Thyroid gland (tissue), 4 donors: ENCODE results near the gene LRRC37A2.
"Not testable (repeated sequence)": the region's sequence is repeated elsewhere in the genome, so short reads cannot be mapped to it uniquely, and the experiment has no call there.

Experiments
- CTCF ChIP-seq, 6 experiments: fragments of 200-600 bp in 3 of 6; fragments of 450-650 bp in 3 of 6; sonication (generic) in 3 of 6; IDR thresholded peaks; one replicate each; pipeline ENCODE4 v1.5.1; 2016 to 2019; ENCODE audit warnings: antibody characterized with exemption in 6 of 6, mild to moderate bottlenecking in 2 of 6, inconsistent platforms in 1 of 6, moderate library complexity in 1 of 6
- POLR2A ChIP-seq, 2 donors: fragments of 450-650 bp; IDR thresholded peaks; one replicate each; pipeline ENCODE4 v1.6.1; 2017; ENCODE audit warnings: antibody characterized with exemption in 2 of 2, mild to moderate bottlenecking in 2 of 2, moderate library complexity in 1 of 2

DNA sequence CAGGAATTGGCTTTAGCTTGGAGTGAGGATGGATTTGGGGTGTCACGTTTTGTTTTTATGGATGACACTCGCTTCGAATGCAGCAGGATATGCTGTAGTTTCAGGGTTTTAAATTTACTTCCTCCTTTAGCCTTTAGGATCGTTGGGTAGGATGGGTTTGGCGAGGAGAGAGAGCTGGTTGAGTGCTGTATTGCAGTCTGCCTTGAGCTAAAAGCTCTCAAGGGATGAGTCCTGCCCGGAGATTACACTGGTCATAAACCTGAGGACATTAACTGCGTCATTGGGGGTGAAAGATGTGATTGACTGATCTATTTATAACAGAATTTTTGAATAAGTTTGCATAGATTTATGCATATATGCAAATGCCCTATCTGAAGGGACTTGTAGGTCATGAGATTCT is 79.1 kb downstream of the LRRC37A2 start:
- TF ChIP-seq CTCF, POLR2A (IDR thresholded peaks at IDR 0.05): not testable (repeated sequence)
